Measurements from ENCODE around the gene MRPL16. TPM values are rescaled to one million over a fixed set of nuclear protein-coding genes. Genes with fewer than 3 reads are reported as not detected.

Gene MRPL16
- total and polyA plus RNA-seq, 2 of the 4 experiments (the other 2 are of a cell fraction): 43.9 to 71.3 TPM

GRCh38 chr11:59756558-59756840 lies 54.1 kb downstream of the MRPL16 start:
- Histone ChIP-seq H2BK20ac (ENCODE audit: low read depth, low read length) (no peak overlapping the region), H2AK5ac (ENCODE audit: low read depth, low read length) (no peak overlapping the region), H3K36me3 (ENCODE audit: control insufficient read depth, insufficient read depth, low read length) (no peaks in the 10 kb centered on the region), H3K79me1 (ENCODE audit: low read depth in 1 of 2, low read length in 2 of 2) (peaks cover 0 to 23% of the 10 kb centered on the region in 2 experiments; a peak in 3 of 4 replicates), H3K56ac (ENCODE audit: extremely low read depth, insufficient read depth, low read length) (no peak overlapping the region), H4K8ac (ENCODE audit: low read depth in 2 of 2, low read length in 2 of 2) (no peak overlapping the region), H3K4me3 (ENCODE audit: insufficient read depth, low read depth, low read length) (no peak overlapping the region; the same call in 1 of the 2 replicates), H2AFZ (replicated peaks; ENCODE audit: low read length, poor library complexity) (no peak overlapping the region), H4K20me1 (ENCODE audit: insufficient read depth, low read length) (peaks cover 9% of the 10 kb centered on the region; the same call in 1 of the 2 replicates), H3K14ac (replicated peaks; ENCODE audit: low read depth, low read length) (no peak overlapping the region), H3K9ac (ENCODE audit: low read depth, low read length) (no peak overlapping the region), H3K27ac (ENCODE audit: insufficient read depth, low read length) (no peak overlapping the region), H3K9me3 (ENCODE audit: control insufficient read depth, insufficient read depth, low read length) (no peaks in the 10 kb centered on the region), H2AK9ac (replicated peaks; ENCODE audit: low read depth, low read length, poor library complexity) (no peak overlapping the region), H4K5ac (ENCODE audit: low read depth, low read length) (no peak overlapping the region), H3K4me1 (ENCODE audit: control insufficient read depth, insufficient read depth, low read length) (peaks cover 5% of the 10 kb centered on the region), H3K4me2 (ENCODE audit: low read depth, low read length) (peak overlapping the region; percentile 98; the same call in 1 of the 2 replicates), H3K23ac (ENCODE audit: low read depth, low read length) (no peak overlapping the region), H3K27me3 (ENCODE audit: control insufficient read depth, insufficient read depth, low read length) (no peaks in the 10 kb centered on the region), H2BK120ac (ENCODE audit: low read depth, low read length) (no peak overlapping the region), H3K18ac (ENCODE audit: low read depth, low read length) (no peak overlapping the region; the same call in 1 of the 2 replicates), H3K4ac (ENCODE audit: low read depth, low read length) (no peak overlapping the region), H4K91ac (ENCODE audit: insufficient read depth, low read depth, low read length) (no peak overlapping the region; the same call in 1 of the 2 replicates), H3K9me1 (ENCODE audit: insufficient read depth, low read length) (peaks cover 5% of the 10 kb centered on the region; the same call in 1 of the 2 replicates), H2BK15ac (ENCODE audit: low read depth, low read length) (no peak overlapping the region), H2BK5ac (ENCODE audit: low read depth, low read length, poor library complexity, severe bottlenecking) (no peak overlapping the region)
- no peak for ATAC-seq (ENCODE audit: low read depth)
- CTCF ChIA-PET: interaction anchor here (1.1 to 1.8 kb wide), 4 partner anchors 11 to 45 kb away, joined by 3 to 5 read pairs (median 4); no protein-coding TSS in a partner anchor
- in situ Hi-C loops (cut with MboI; ENCODE audit: low sequenced_read_pairs): loop anchor here (5.0 kb wide), 1 partner anchor 46 kb away; no protein-coding TSS in a partner anchor
- POLR2A ChIA-PET (ENCODE audit: unreplicated experiment): interaction anchor here (0.6 kb wide), 1 partner anchor 1607 kb away, joined by 7 read pairs; no protein-coding TSS in a partner anchor
- TF ChIP-seq MAZ (IDR thresholded peaks at IDR 0.05; ENCODE audit: borderline replicate concordance, low read depth, low read length) (no peak), CHD1 (IDR thresholded peaks at IDR 0.05; ENCODE audit: low read depth, low read length) (no peak), POLR2A (IDR thresholded peaks at IDR 0.05; ENCODE audit: low read depth, low read length) (no peak), MAFK (IDR thresholded peaks at IDR 0.05; ENCODE audit: low read depth, low read length) (no peak), CEBPB (IDR thresholded peaks at IDR 0.05; ENCODE audit: low read depth, low read length) (no peak)
- TF ChIP-seq, protein P1, sequence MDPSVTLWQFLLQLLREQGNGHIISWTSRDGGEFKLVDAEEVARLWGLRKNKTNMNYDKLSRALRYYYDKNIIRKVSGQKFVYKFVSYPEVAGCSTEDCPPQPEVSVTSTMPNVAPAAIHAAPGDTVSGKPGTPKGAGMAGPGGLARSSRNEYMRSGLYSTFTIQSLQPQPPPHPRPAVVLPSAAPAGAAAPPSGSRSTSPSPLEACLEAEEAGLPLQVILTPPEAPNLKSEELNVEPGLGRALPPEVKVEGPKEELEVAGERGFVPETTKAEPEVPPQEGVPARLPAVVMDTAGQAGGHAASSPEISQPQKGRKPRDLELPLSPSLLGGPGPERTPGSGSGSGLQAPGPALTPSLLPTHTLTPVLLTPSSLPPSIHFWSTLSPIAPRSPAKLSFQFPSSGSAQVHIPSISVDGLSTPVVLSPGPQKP (IDR thresholded peaks at IDR 0.05; ENCODE audit: borderline replicate concordance, low read depth, low read length): no peak
- BruUV-seq (replicated peaks): no TSS peak
- intact Hi-C loops (cut with micrococcal nuclease): no loop called here
- no peak for DNase-seq
- 100% methylated on average over 1 of the region's 3 CpGs; no CpG with 5 or more reads in 1 of the 2 experiments for WGBS, 2 experiments (ENCODE audit: extremely low coverage in 2 of 2, insufficient read length in 1 of 2)
- dilution Hi-C loops (cut with HindIII; ENCODE audit: low sequenced_read_pairs, unreplicated experiment): no loop called here

Other genes with a start within 250 kb of the MRPL16 start
- gene OSBP, start 195.0 kb downstream of the MRPL16 start, total RNA-seq (2012; rRNA removed): 27.2 and 27.4 TPM in 2 replicates
- 15.4 and 22.1 TPM in 2 replicates for gene OSBP, start 195.0 kb downstream of the MRPL16 start, polyA plus RNA-seq (2012; rRNA removed)
- 3.9 and 4.4 TPM in 2 replicates for gene PATL1, start 141.7 kb downstream of the MRPL16 start, total RNA-seq (2012; rRNA removed)
- gene PATL1, start 141.7 kb downstream of the MRPL16 start, polyA plus RNA-seq (2012; rRNA removed): 29.7 and 30.9 TPM in 2 replicates
- not detected in 2 replicates for gene OR10V1, start 96.9 kb downstream of the MRPL16 start, total RNA-seq (2012; rRNA removed)
- not detected in 2 replicates for gene OR10V1, start 96.9 kb downstream of the MRPL16 start, polyA plus RNA-seq (2012; rRNA removed)
- 5.4 and 7.5 TPM in 2 replicates for gene STX3, start 55.4 kb downstream of the MRPL16 start, total RNA-seq (2012; rRNA removed)
- 5.0 and 5.7 TPM in 2 replicates for gene STX3, start 55.4 kb downstream of the MRPL16 start, polyA plus RNA-seq (2012; rRNA removed)
- gene CBLIF, start 34.7 kb upstream of the MRPL16 start, total RNA-seq (2012; rRNA removed): not detected in 2 replicates
- gene CBLIF, start 34.7 kb upstream of the MRPL16 start, polyA plus RNA-seq (2012; rRNA removed): not detected in 2 replicates
- gene TCN1, start 55.7 kb upstream of the MRPL16 start, total RNA-seq (2012; rRNA removed): not detected in 2 replicates
- gene TCN1, start 55.7 kb upstream of the MRPL16 start, polyA plus RNA-seq (2012; rRNA removed): not detected in 2 replicates
- not detected in 2 replicates for gene OOSP3, start 68.0 kb upstream of the MRPL16 start, total RNA-seq (2012; rRNA removed)
- gene OOSP3, start 68.0 kb upstream of the MRPL16 start, polyA plus RNA-seq (2012; rRNA removed): not detected in 2 replicates
- gene OOSP1, start 127.7 kb upstream of the MRPL16 start, total RNA-seq (2012; rRNA removed): not detected in 2 replicates
- gene OOSP1, start 127.7 kb upstream of the MRPL16 start, polyA plus RNA-seq (2012; rRNA removed): not detected in 2 replicates
- gene OOSP4A, start 153.3 kb upstream of the MRPL16 start, total RNA-seq (2012; rRNA removed): not detected in 2 replicates
- not detected in 2 replicates for gene OOSP4A, start 153.3 kb upstream of the MRPL16 start, polyA plus RNA-seq (2012; rRNA removed)
- gene OOSP4B, start 206.4 kb upstream of the MRPL16 start, total RNA-seq (2012; rRNA removed): not detected in 2 replicates
- not detected in 2 replicates for gene OOSP4B, start 206.4 kb upstream of the MRPL16 start, polyA plus RNA-seq (2012; rRNA removed)
- not detected in 2 replicates for gene OOSP2, start 229.6 kb upstream of the MRPL16 start, total RNA-seq (2012; rRNA removed)
- not detected in 2 replicates for gene OOSP2, start 229.6 kb upstream of the MRPL16 start, polyA plus RNA-seq (2012; rRNA removed)
- not detected in 2 replicates for gene MS4A3, start 245.9 kb upstream of the MRPL16 start, total RNA-seq (2012; rRNA removed)
- gene MS4A3, start 245.9 kb upstream of the MRPL16 start, polyA plus RNA-seq (2012; rRNA removed): not detected in 2 replicates

Data from IMR-90 (cell line).